Epithelial cell of esophagus (primary cell): Measurements from ENCODE around the gene POP7.

Source experiments
- DNase-seq: peaks from one replicate; pipeline ENCODE4 v3.0.0; 2010; ENCODE audit warnings: low read depth
- H3K4me3 ChIP-seq: 2 replicates; pipeline ENCODE4 v1.5.1; 2011; ENCODE audit warnings: mild to moderate bottlenecking, low read length, control low read depth
- CTCF ChIP-seq: IDR thresholded peaks from 2 replicates; pipeline ENCODE4 v1.5.1; 2011; ENCODE audit warnings: low read depth, mild to moderate bottlenecking, low read length, control low read depth, inconsistent platforms; ENCODE audit not compliant: insufficient read depth; ENCODE audit errors: missing control alignments

POP7 gene

DNA sequence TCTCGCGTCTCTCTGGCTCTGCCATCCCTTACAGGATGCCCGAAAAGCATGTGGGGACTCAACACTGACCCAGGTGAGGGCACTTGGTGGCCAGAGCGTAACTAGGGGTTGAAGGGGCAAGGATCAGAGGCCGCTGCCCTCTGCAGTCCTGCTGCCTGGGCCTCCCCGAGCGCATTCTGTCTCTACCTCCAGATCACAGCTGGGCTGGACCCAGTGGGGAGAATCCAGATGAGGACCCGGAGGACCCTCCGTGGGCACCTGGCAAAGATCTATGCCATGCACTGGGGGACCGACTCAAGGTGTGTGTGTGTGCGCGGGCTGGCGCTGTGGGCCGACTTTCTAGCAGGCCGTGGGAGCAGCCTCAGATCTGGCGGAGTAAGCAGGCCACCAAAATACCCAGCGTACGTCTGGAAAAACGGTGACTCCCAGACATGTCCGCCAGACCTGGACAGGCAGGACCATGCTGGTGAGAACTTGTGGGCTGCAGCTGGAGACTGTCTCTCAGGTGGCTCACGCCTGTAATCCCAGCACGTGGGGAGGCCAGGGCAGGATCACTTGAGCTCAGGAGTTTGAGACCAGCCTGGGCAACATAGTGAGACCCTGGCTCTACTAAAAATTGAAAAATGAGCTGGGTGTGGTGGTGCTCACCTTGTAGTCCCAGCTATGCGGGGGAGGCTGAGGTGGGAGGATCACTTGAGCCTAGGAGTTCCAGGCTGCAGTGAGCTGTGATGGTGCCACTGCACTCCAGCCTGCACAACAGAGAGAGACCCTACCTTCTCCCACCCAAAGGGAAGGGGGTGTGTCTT, 29.2 kb upstream of the POP7 start:
- no peak for DNase-seq
- H3K4me3 ChIP-seq, result peak overlapping the region; percentile 25
- no peak for TF ChIP-seq CTCF

GRCh38 chr7:100677308-100678267, 28.3 kb upstream of the POP7 start:
- TF ChIP-seq CTCF, result no peak
- DNase-seq, result no peak
- no peak overlapping the region for H3K4me3 ChIP-seq

DNA sequence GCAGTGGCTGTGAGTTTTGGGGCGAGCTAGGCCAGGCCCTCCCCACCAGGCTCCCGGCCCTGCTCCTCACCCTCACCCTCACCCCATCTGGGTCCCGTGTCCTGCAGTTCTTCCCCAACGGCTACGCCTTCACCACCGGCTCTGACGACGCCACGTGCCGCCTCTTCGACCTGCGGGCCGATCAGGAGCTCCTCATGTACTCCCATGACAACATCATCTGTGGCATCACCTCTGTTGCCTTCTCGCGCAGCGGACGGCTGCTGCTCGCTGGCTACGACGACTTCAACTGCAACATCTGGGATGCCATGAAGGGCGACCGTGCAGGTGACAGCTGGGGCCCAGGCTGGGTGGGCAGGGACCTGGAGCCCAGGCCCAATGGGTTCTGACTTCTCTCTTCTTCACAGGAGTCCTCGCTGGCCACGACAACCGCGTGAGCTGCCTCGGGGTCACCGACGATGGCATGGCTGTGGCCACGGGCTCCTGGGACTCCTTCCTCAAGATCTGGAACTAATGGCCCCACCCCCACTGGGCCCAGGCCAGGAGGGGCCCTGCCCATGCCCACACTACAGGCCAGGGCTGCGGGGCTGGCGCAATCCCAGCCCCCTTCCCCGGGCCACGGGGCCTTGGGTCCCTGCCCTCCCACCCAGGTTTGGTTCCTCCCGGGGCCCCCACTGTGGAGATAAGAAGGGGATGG, 27.5 kb upstream of the POP7 start:
- no peak for DNase-seq
- H3K4me3 ChIP-seq, result no peak overlapping the region
- no peak for TF ChIP-seq CTCF

DNA sequence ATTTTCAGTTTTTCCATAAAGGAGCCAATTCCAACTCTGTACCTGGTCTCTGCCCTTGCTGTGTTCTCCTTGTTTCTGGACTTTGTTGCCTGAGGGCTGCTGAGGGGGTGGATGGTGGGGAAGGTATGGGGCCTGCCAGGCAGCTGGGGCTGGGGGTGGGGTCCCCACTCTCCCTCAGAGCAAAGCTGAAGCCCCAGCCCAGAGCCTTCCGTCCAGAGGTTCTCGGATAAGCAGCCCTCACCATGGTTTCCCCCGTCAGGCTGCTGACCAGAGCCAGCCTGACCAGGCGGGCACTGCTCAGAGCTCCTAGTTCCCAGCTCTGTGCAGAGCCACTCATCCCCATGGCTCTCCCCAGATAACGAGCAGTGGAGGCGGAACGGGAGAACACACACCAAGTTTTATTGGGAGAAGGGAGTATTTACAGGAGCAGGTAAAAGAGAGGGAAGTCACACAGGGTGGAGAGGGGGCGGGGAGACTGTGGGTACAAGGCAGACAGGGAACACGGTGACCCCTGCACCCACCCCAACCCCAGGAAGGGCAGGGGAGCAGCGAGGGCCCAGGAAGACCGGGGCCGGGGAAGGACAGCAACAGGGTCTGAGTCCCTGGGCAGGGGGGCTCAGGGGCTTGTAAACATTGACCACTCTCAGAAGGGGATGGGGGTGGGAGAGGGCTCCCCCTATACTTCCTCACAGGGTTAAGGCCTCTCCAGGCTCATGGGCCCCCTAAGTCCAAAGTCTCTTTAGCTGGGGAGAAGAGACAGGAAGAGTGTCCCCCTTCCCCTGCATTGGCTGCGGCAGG, 26.6 kb upstream of the POP7 start:
- H3K4me3 ChIP-seq, result no peak overlapping the region
- DNase-seq, result no peak
- TF ChIP-seq CTCF, result no peak

DNA sequence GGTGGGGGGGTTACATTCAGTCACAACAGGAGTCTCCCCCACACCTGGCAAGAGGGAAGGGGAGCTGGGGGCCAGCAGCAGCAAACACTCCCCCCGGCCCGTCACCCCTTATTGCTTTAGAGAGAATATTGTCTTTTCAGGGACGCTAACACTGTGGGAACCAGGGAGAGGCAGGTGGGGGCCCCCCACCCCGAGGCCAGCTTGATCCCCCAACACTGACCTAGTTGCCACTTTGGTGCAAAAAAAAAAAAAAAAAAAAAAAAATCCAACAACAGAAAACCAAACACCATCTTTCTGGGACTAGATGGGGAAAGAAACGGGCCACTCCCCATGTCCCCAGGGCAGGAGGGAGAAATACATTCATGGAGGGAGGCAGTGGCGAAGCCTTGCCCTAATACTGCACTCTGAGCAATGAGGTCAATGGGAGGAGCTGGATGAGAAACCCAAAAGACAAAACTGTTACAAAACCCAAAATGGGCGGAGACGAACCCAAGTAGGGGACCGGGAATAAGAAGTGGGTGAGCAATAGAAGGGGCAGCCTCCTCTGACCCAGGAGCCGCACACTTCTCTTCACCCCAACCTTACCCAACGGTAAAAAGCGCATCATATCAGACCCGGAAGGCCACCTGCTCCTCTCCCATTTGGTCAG, 25.9 kb upstream of the POP7 start:
- no peak overlapping the region for H3K4me3 ChIP-seq
- DNase-seq, result peak; percentile 46
- TF ChIP-seq CTCF, result no peak
